HUES48 (cell line): ENCODE measurements around the gene LYSMD1.
A peak's percentile ranks its signal among the peaks of the same experiment; 100 is the strongest.

ENCODE experiments used
- H3K27ac ChIP-seq: one replicate; pipeline ENCODE4 v1.7.0; 2013; ENCODE audit warnings: low read depth, low read length, inconsistent platforms
- H3K27me3 ChIP-seq: 2 replicates; pipeline ENCODE4 v1.6.1; 2013; ENCODE audit warnings: mild to moderate bottlenecking, low read length; ENCODE audit not compliant: control insufficient read depth, insufficient read depth
- H3K36me3 ChIP-seq: 2 replicates; pipeline ENCODE4 v1.6.1; 2013; ENCODE audit warnings: low read length; ENCODE audit not compliant: control insufficient read depth, insufficient read depth
- H3K4me1 ChIP-seq: 2 replicates; pipeline ENCODE4 v1.6.1; 2013; ENCODE audit warnings: mild to moderate bottlenecking, low read length; ENCODE audit not compliant: control insufficient read depth, insufficient read depth
- H3K4me3 ChIP-seq: 2 replicates; pipeline ENCODE4 v1.5.1; 2013; ENCODE audit warnings: mild to moderate bottlenecking, low read depth, low read length
- H3K9ac ChIP-seq: 2 replicates; pipeline ENCODE4 v1.6.1; 2013; ENCODE audit warnings: mild to moderate bottlenecking, low read depth, low read length, moderate library complexity
- H3K9me3 ChIP-seq: 2 replicates; pipeline ENCODE4 v1.6.1; 2013; ENCODE audit warnings: low read length; ENCODE audit not compliant: control insufficient read depth, insufficient read depth

LYSMD1 gene

DNA sequence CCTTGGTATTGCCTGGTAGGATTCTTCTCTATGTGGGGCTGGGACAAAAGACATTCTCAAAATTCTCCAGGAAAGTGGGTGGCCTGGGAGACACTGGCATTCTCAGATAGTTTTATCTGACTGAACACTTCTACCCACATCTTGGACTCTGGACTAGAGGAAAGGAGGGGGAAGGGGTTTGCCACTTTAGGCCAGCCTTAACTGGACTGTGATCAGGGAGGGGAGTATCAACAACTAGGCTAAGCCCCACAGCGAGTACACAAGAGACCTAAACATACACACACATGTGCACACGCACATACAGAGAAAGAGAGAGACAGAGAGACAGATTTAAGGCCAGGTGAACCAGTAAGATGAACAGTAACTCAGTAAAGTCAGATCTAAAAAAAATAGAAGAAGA, 18.0 kb downstream of the LYSMD1 start:
- Histone ChIP-seq H3K36me3 (no peaks in the 10 kb centered on the region), H3K27ac (no peak overlapping the region), H3K27me3 (peaks cover 26% of the 10 kb centered on the region), H3K9ac (no peak overlapping the region), H3K9me3 (no peaks in the 10 kb centered on the region), H3K4me1 (peaks cover 29% of the 10 kb centered on the region), H3K4me3 (no peak overlapping the region)

GRCh38 chr1:151147132-151147503, 18.6 kb downstream of the LYSMD1 start:
- Histone ChIP-seq H3K36me3 (no peaks in the 10 kb centered on the region), H3K27ac (peak overlapping the region; percentile 57), H3K4me3 (peak overlapping the region; percentile 76), H3K9ac (no peak overlapping the region), H3K9me3 (no peaks in the 10 kb centered on the region), H3K27me3 (peaks cover 26% of the 10 kb centered on the region), H3K4me1 (peaks cover 29% of the 10 kb centered on the region)

DNA sequence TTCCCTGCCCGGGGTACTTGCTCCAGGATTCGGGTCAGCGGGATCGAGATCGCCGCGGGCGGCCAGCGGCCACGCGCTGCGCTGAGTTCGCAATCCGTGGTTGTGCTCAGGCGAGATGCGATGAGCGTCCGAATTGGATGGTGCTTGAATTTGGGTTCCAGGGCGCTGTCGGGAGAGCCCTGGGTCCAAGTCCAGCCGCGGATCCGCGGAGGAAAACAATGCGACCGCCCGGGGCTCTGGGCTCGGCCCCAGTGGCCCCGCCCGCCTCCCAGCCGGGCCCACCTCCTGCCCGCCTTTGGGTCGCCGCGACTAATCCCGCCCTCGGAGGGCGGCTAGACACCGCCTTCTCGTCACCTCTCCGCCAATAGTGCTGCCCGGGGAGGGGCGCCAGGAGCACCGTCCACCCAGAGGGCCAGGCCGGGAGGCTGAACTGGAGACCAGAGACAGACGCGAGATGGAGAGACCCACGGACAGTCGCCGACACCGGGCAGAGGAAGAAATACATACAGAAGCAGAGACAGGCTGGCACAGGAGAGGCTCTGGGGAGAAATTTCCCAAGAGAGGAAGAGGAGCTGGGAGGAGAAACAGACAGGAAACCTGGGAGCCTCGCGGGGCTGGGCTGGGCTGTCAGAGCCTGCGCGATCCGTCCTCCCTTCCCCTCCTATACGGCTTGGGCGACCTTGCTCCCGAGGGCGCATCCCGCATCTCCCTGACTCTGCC, 19.1 kb downstream of the LYSMD1 start, which contains the start of gene SEMA6C:
Gene SEMA6C (minus strand): TSS at position 220 of the 720 bp plus-strand sequence. CDS start 4,010 bp downstream, outside the sequence.
- Histone ChIP-seq H3K9me3 (no peaks in the 10 kb centered on the region), H3K4me1 (peaks cover 29% of the 10 kb centered on the region), H3K9ac (no peak within 1 kb of the TSS), H3K27me3 (peaks cover 26% of the 10 kb centered on the region), H3K4me3 (peak within 1 kb of the TSS; percentile 76), H3K27ac (peak within 1 kb of the TSS; percentile 57), H3K36me3 (no peaks in the 10 kb centered on the region)

- peak overlapping the region; percentile 76 for H3K4me3 ChIP-seq
- H3K9ac ChIP-seq = no peak overlapping the region
- H3K4me1 ChIP-seq = peaks cover 29% of the 10 kb centered on the region
- no peaks in the 10 kb centered on the region for H3K36me3 ChIP-seq
- H3K27ac ChIP-seq = no peak overlapping the region
- no peaks in the 10 kb centered on the region for H3K9me3 ChIP-seq
- peaks cover 26% of the 10 kb centered on the region for H3K27me3 ChIP-seq
Observed at GRCh38 chr1:151146072-151146411, 19.7 kb downstream of the LYSMD1 start.

- no peak overlapping the region for H3K27ac ChIP-seq
- no peak overlapping the region for H3K9ac ChIP-seq
- no peaks in the 10 kb centered on the region for H3K9me3 ChIP-seq
- H3K36me3 ChIP-seq = no peaks in the 10 kb centered on the region
- H3K27me3 ChIP-seq = peaks cover 26% of the 10 kb centered on the region
- H3K4me1 ChIP-seq = peaks cover 29% of the 10 kb centered on the region
- peak overlapping the region; percentile 76 for H3K4me3 ChIP-seq
Observed at GRCh38 chr1:151145304-151146071, 20.2 kb downstream of the LYSMD1 start.

GRCh38 chr1:151144474-151145303, 21.0 kb downstream of the LYSMD1 start:
- H3K4me3 ChIP-seq = peak overlapping the region; percentile 76; the same call in 1 of the 2 replicates
- no peak overlapping the region for H3K27ac ChIP-seq
- no peaks in the 10 kb centered on the region for H3K9me3 ChIP-seq
- peaks cover 26% of the 10 kb centered on the region for H3K27me3 ChIP-seq
- H3K36me3 ChIP-seq = peaks cover 3% of the 10 kb centered on the region; the same call in 1 of the 2 replicates
- no peak overlapping the region for H3K9ac ChIP-seq
- H3K4me1 ChIP-seq = peaks cover 29% of the 10 kb centered on the region

GRCh38 chr1:151143986-151144385, 21.7 kb downstream of the LYSMD1 start:
- Histone ChIP-seq H3K4me1 (peaks cover 29% of the 10 kb centered on the region), H3K27ac (no peak overlapping the region), H3K4me3 (0 out of 2 replicates have a peak overlapping the region, but pooled peaks have one; percentile 76), H3K27me3 (peaks cover 26% of the 10 kb centered on the region), H3K9ac (no peak overlapping the region), H3K9me3 (no peaks in the 10 kb centered on the region), H3K36me3 (peaks cover 10% of the 10 kb centered on the region; the same call in 1 of the 2 replicates)

GRCh38 chr1:151143057-151143435, 22.7 kb downstream of the LYSMD1 start:
- no peak overlapping the region for H3K27ac ChIP-seq
- peaks cover 10% of the 10 kb centered on the region; the same call in 1 of the 2 replicates for H3K36me3 ChIP-seq
- H3K9ac ChIP-seq = no peak overlapping the region
- no peaks in the 10 kb centered on the region for H3K9me3 ChIP-seq
- peaks cover 25% of the 10 kb centered on the region for H3K27me3 ChIP-seq
- H3K4me1 ChIP-seq = peaks cover 29% of the 10 kb centered on the region
- no peak overlapping the region for H3K4me3 ChIP-seq

DNA sequence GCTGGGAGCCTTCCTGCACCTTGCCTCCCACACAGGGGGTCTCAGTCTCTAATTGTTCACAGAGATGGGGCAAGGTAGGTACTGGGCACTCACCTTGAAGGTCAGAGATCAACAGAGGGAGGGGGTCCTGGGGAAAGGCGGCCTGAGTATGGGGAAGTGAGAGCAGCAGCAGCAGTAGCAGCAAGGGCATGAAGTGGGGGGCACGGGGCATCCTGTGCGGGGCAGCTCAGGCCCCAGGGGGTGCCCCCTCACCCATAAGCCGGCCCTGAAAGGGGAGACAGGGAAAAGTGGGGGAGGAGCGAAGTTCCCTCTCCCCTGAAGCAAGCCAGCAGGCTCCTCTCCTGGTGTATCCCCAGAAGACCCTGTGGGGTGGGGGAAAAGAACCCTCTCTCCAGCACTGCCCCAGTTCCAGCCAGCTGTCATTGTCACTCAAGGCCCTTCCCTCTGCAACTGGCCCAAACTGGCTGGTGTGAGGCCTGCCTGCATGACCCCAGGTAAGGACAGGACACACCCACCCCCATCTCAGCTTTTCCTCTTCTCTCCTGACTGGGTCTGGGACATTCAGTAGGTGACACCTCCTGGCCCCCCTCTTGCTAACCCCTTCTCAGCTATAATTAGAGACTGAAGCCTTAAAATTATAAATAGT, 23.2 kb downstream of the LYSMD1 start:
- Histone ChIP-seq H3K27me3 (peaks cover 20% of the 10 kb centered on the region), H3K4me3 (no peak overlapping the region), H3K9me3 (no peaks in the 10 kb centered on the region), H3K36me3 (peaks cover 10% of the 10 kb centered on the region; the same call in 1 of the 2 replicates), H3K27ac (no peak overlapping the region), H3K4me1 (peaks cover 29% of the 10 kb centered on the region), H3K9ac (no peak overlapping the region)

DNA sequence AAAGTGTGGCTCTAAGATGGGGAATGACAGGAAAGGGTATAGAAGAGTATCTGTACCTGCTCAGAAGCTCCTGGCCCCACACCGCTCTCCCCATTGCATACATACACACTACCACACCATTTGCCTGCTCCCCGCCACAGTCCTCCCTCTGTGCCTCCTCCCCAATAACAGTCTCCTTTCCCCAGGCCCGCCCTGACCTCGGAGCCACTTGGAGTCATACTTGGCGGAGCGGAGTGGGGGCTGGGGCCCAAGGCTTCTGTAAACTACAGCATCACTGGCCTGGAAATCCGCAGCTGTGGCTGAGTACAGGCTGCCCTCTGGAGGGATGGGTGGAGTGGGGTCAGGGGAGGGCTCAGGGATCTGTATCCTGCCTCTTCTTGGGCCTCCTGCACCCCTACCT, 27.9 kb downstream of the LYSMD1 start:
- Histone ChIP-seq H3K27me3 (peaks cover 17% of the 10 kb centered on the region), H3K4me1 (no peaks in the 10 kb centered on the region; the same call in 1 of the 2 replicates), H3K9me3 (no peaks in the 10 kb centered on the region), H3K4me3 (no peak overlapping the region), H3K9ac (no peak overlapping the region), H3K27ac (no peak overlapping the region), H3K36me3 (peaks cover 17% of the 10 kb centered on the region)
